Renal cortex interstitium (tissue), 11 donors: Measurements from ENCODE around the gene MLLT3. TPM values are rescaled to one million over a fixed set of nuclear protein-coding genes. Genes with fewer than 3 reads are reported as not detected.

Experiments used
- DNase-seq, 11 donors: peaks; one replicate each; pipeline ENCODE4 v3.0.0-alpha.2; 2013; ENCODE audit warnings: low read depth in 9 of 11, low spot score in 4 of 11; ENCODE audit errors: extremely low read depth in 1 of 11
- polyA plus RNA-seq, 3 donors: library from polyadenylated mRNA; unstranded; fragments of 120-200 nt; gene quantifications; one replicate each; pipeline ENCODE4 v1.2.1, GENCODE V29; 2013; ENCODE audit not compliant: insufficient read length in 3 of 3

MLLT3 gene
- polyA plus RNA-seq, 3 donors, result 27.5 to 34.1 (median 32.6) TPM

DNA sequence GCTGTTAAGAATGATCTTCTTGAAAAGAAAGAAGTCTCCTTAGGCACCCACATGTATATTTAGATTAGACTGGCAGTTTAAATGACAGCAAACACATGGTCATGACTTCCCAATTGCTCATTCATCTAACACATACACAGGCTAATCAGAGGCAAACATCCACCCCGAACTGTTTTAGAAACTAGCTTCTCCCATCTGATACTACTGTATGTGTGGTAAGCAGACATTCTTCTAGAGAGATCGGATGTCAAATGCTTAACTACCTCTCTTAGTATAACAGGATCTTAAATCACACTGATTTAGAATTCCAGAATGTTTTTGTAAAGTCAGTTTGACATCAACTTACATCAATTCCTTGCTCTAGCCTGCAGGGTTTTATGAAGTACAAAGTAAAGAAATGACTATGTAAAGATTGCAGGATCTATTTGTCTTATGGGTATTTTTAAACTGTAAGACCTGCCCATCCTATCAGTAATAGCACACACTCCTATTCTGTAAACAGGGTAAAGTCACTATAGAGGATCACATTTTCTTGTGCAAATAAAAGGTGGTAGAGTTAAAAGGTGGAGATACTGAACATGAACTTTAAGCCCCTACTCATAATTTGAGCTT, 239.7 kb downstream of the MLLT3 start:
- DNase-seq, result peak in 6 of 11 donors; percentile 8 to 27 (median 18)

DNA sequence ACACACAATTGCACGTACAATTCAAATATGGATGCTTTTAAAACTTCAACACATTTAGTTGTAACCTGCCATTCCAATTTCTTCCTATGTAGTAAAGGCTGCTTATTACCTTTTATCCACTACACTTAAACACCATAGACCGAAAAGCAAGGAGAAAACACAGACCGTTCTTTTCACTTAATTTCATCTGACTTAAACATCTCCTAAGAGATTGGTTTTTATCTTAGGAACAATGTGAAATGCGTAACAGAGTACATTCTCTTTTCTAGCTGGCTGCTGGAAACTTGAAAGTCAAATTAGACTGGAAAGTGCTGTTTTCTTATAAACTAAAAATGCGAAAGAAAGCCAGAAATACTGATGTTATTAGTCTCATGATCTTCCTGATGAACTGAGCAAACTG, 241.8 kb downstream of the MLLT3 start:
- no peak for DNase-seq

DNA sequence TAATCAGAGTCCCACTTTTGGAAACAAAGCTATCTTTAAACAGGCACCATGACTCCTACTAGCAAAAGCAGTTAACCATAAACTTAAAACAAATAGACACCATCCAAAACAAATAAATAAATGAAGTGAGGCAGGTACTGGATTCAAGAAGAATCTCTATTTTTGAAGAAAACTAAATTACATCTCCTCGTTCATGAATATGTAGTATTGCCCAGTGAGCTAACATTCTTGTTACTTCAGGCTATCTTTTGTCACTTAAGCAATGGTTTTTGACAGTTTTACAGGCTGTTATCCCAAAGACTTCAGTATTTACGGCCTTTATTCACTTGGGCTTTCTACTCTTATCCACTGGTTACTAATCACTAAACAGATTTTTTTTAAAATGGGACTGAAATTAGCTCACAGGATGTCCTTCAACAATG, 242.5 kb downstream of the MLLT3 start:
- DNase-seq, result no peak

DNA sequence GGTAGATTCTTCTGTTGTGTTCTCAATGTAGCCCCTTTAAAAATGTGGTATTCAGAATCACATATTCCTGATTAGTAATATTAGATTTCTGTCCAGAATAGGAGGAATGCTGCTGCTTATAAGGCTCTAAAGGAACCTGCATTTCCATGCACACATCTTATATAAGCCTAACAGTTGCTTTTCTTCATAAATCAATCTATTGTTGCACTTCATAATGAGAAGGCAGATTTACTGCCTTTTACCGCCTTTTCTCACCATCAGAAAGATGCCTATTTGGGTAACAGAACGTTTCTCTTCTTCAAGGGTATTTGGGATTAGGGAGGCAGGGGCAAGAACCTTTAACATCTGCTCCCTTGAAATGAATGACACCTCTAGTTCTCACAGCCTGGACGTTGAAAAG, 243.4 kb downstream of the MLLT3 start:
- DNase-seq, result no peak

DNA sequence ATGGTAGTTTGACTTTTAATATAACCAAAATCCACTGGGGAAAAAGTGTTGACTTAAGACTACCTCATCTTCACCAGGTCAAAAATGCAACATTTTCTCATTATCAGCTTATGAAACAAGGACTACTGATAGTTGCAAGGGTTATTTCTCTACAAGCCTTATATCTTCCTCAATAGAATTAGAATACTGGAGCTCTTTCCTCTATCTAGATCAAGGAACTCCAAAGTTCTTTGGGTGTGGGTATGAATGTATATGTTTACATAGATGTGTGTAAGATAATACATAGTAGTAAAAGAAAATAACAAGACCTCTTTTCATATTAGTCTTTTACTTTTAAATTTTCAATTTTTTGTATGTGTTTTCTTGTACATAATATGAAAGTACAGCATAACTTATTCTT, 244.5 kb downstream of the MLLT3 start:
- no peak for DNase-seq

DNA sequence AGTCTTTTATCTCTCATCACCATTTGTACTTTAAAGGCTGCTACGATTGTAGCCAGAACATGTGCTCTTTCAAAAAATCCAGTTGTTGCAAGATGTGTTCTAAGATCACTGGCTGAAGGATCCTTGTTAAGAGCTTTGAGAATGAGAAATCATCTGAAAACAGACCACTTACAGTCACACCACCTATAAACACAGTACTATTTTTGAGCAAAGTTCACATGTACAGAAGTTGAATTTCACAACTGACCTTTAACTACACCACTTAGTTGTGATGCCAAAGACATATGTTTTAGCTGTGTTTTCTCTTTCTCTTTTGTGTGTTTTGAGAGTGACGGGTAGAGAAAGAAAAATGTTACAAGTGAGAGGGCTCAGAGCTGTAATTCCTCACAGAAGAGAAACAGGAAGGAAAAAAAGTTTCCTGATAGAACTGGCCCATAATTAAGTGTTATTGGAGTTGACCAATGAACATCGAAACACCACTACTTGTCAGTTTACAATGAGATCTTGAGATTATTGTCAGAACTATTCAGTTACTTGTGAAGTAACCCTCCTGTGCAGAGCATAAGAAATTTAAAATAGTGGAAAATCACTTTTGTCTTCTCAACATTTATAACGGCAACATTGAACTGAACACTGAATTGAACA, 245.4 kb downstream of the MLLT3 start:
- DNase-seq, result no peak

DNA sequence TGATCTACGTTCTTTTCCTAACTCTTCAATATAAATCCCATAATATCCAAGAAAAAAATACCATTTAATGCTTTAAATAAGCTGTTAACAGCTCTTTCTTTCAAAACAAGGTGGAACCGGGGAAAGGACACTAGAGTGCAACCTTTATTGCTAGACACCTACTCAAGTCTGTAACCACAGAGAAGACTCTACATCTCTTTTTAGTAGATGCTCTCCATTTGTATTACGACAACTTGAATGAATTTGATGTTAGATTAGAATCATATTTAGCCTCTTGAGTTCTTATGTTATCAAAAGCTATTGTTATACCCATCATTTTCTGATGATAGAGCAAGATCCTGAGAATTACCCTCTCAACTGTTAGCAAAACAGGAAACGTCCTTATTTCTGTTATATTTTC, 246.3 kb downstream of the MLLT3 start:
- no peak for DNase-seq

DNA sequence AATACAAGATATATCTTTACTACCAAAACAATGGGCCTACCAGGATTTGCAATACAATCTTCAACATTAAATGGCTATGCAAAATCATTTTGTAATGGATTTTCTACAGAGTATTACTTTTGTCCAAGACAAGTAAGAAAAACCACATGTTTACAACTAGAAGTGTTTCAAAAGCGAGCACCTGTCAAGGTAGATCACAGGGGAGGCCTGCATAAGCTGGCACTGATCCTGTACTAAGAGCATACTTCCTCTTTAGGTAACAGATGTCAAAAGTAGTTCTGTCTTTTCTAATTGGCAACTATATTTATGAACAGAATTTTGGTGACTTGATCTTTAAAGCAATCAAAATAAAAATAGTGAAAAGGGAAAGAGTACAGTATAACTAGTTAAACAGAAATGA, 249.0 kb downstream of the MLLT3 start:
- no peak for DNase-seq

DNA sequence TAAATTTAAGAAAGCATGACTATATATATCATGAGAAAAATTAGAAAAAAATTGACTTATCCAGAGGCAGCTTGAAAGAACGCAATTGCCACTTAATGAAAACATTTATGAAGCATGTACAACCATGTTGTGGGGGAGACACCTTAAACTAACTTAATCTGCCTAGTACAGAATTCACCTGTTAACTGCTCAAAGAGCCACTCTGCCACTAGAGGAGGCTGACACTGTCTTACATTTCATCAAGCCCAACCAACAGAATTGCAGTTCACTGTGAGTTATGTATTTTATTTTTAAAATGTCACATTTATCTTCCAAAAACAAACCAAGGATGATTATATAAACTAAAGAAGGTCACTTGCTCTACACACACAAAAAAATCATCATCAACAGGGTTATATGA, 252.9 kb downstream of the MLLT3 start:
- no peak for DNase-seq

DNA sequence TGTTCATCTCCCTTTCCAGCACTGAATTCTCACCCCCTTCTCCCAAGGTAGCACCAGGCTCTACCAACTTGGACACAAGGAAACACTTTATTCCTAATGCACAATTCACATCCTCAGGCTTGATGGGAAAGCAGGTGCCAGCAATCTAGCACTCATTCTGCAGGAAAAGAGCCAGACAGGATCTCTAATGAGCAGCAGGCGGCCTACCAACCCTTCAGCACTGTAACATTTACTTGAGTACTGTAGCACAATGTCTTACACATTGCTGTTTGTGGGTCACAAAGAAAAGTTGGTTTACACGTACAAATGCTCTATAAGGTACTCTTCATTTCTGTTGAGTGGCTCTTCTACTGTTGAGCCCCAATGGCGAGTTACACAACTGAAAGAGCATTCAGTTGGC, 254.4 kb downstream of the MLLT3 start:
- DNase-seq, result no peak

DNA sequence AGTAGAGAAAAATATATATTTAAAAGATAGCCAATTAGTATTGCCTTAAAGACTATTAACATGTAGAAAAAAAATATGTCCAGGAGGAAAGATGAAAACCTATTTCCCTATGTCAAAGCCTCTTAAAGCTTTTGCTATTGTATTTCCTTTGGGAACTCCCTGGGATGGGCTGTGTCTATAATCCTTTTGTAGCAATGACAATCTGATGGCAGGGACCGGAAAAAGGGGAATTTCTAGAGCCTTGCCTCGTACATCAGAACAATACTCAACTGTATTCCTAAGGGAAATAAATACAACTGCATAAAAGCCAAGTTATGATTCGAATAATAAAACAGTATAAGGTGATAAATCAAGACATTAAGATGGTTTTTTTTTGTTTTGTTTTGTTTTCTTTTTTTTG, 257.3 kb downstream of the MLLT3 start:
- DNase-seq, result no peak

DNA sequence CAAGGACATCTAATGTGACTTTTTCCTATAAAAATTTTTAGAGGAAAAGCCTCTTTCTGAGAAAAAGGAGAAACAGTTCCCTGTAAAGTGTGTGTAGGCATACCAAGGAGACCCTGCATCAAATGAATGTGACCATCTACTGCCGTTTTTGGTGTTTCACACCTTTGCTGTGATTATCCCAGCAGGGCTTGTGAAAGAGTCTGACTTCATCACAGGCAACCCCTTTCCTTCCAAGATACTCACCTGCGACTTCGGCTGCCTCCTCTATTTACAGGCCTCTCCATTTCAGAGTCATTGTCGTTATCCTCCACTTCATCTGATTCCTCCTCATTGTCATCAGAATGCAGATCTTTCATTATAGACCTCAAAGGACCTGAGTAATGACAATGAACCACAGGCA, 259.1 kb downstream of the MLLT3 start:
- no peak for DNase-seq

DNA sequence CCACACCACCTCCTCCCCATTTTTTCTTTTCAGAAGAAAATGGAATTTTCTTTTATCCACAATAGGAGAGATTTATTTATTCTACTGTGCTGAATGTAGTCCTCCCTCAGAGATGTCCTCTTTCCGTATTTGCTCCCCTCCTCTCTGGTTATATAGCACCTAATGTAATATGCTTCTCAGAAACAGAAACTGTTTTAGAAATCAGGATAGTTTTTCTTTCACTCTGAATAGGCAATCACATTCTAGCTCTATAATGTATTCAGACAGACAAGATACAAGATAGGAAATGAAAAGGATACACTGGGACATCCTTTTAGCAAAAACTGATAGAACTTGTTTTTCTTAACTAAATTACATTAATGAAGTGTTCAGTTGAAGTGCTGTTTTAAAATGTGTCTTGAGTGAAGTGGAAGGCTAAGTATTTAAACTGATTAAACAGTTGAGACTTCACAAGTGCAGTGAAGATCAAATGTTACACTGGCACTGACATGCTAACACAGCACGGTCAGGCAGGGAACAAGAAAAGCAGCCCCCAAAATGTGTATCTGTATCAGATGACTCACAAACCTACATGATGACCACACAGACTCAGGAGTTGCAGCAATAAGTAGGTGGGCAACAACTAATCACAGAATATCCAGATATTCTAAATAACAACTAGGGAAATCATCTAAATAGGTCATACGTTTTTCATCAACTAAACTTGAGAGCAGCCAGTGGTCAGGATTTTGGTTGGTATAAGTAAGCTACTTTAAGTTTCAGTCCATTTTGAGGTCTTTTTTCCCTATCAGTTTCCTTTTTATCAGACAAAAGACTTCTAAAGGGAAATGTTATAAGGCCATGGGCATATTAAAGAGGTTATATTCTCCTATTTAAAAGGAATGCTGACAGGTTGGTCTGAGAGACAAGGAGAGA, 260.4 kb downstream of the MLLT3 start:
- no peak for DNase-seq

DNA sequence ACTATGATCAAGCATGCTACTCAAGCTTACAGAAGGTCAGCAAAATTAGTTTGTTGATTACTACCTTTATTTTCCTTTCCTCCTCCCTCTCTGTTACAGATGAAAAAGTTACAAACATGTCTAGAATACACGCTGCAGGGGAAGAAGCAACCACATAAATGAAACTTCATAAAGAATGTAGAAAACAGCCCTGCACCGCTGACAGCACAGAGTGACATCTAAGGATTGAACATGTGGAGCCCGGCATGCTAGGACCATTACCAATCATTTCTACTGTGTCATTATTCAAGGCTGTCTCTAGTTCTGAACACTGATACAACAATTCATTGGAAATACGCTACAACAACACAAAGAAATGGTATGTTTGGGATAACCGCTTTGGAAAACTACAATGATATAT, 261.1 kb downstream of the MLLT3 start:
- DNase-seq, result no peak

DNA sequence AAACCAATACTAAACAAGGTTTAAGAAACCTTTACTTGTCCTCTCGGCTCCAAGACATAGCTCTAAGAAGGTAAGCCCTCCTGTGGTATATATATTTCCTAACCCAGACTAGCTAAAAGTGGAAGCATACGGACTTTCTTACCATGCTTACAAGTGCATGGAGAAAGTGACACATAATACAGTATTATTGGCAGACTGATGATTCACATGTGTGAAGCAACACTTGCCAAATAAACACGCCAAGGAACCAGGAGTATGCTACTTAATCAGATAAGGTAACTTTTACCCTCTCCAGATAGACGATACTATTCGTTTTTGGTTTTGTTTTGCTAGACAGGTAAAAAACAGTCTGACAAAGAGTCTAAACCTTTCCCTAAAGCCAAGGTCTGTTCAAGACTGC, 264.1 kb downstream of the MLLT3 start:
- no peak for DNase-seq

DNA sequence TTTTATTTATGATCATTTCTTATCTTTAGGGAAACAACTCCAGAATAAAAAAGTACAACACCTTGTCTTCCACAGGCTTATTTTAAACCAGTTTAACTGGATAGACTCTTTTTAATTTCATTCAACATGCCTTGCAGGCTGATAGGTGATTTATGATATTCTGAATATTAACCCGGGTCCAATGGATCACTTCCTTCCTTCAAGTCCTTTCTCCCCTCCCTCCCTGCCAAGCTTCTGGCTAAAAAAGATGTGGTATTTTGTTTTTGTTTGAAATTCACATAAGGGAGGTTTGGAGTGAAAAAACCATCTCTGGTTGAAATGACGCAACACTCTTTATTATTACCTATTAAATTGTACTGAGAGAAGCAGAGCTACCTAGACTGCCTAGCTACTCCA, 265.3 kb downstream of the MLLT3 start:
- no peak for DNase-seq

DNA sequence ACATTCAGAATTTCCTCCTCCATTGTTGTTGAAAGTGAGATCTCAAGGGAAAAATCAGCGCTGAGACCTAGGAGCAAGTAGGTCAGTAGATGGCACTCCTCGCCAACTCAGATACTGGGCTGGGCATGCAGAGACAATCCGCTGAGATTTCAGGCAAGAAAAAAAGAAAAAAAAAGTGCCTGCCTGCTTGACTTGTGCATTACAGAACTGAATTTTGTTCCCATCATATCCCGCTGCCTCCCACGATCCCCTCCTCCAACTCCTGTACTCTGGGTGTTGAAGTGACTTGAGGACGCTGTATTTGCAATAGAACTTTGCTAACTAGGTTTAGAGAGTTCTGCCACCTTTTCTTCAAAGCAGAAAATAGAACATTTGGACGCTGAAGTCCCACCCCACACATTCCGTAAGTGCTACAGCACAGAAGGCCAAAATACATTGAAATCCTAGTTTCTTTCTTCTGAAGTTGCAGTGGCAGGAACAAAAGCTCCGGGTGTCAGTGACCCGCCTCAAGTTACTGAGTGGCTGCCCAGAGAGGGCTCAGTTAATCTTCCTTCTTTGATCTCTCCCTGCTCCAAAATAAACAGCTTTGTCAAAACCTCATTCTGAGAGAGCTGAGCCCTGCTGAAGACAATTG, 265.8 kb downstream of the MLLT3 start:
- DNase-seq, result peak in 9 of 11 donors; percentile 57 to 84 (median 69)

DNA sequence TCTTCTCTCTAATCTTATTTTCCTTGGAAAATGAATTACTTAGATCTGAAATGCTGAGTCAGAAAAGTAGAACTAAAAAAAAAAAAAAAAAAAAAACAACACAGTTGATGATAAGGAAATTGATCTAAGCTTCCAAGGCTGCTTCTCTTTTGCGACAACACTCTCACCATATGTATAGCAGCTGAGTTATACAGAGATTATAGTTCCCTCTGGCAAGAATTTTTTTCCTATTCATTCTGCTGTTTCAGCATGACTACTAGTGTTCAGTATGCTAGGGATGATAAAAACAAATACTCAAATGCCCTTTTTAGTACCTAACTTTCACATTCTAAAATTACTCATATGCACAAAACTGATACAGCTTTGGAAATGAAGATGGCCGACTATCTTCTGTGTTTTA, 267.3 kb downstream of the MLLT3 start:
- no peak for DNase-seq

DNA sequence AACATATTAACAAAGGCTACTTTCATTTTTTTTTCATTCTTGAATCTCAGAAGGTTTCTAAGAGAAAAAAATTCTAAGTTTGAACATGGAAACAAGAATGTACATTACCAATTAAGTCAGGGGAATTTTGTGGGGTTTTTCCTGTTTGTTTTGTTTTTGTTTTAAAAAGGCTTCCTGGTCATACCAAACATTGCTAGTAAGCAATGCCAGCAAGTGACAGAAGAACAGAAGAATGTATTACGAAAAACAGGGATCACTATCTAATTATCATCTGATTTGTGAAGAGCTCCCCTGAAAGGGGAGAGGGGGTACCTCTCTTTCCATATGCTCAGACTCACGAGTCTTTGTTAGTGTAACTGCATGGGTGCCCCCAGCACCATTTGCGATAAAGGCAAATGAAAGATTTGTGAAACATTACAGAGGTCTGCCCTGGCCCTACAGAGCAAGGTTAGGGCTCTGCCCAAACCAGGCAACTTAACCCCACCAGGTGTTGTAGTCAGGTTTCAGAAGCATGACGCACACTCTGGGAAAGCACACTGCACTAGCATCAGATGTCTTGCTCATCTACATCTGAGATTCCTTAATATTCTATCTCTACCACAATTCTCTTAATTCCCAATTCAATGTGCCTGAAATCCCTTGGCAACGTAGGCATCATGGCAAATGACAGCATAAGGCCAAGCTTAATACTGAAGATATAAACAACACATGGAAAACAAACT, 268.2 kb downstream of the MLLT3 start:
- no peak for DNase-seq
